A673 (cell line): ENCODE data around the gene CFAP46.
"Not testable (repeated sequence)": the region's sequence is repeated elsewhere in the genome, so short reads cannot be mapped to it uniquely, and the experiment has no call there.

Source experiments
- CTCF ChIP-seq: fragments of 300-800, 200-600 bp; sonication (generic); conservative IDR thresholded peaks from 2 replicates; pipeline ENCODE4 v1.5.1; 2017; ENCODE audit warnings: low read depth, mild to moderate bottlenecking, antibody characterized with exemption, low read length, moderate library complexity, mixed read lengths
- EZH2 ChIP-seq: fragments of 200-600 bp; sonication (generic); IDR thresholded peaks from 2 replicates; pipeline ENCODE4 v1.6.1; 2017; ENCODE audit warnings: borderline replicate concordance, low read depth, mild to moderate bottlenecking, mixed read lengths, antibody characterized with exemption, low read length; ENCODE audit not compliant: poor library complexity, severe bottlenecking

- not testable (repeated sequence) for TF ChIP-seq CTCF, EZH2
Measured at GRCh38 chr10:132843276-132843675, 99.1 kb downstream of the CFAP46 start.
